Measurements from ENCODE around the gene KIF2C.

The KIF2C gene

DNA sequence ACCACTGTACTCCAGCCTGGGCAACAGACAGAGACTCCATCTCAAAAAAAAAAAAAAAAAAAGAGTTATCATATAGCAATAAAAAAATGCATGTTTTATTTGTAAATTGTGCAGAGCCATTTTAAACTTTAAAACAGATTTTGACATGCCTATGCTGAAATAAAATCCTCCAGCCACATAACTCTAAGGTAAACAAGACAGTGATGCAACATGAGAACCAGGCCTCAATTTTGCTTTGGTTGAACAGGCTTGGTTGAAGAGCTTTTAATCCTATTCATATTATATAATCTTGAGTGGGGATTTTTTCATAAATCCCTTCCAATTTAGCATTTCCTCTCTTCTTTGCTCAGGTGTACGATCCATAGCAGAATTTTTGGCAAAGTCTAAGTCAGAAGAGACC is 39.1 kb upstream of the KIF2C start:
- Histone ChIP-seq H3K4me3 (ENCODE audit: low read length) (no peak overlapping the region), H3K4me2 (ENCODE audit: low read length) (no peak overlapping the region)

DNA sequence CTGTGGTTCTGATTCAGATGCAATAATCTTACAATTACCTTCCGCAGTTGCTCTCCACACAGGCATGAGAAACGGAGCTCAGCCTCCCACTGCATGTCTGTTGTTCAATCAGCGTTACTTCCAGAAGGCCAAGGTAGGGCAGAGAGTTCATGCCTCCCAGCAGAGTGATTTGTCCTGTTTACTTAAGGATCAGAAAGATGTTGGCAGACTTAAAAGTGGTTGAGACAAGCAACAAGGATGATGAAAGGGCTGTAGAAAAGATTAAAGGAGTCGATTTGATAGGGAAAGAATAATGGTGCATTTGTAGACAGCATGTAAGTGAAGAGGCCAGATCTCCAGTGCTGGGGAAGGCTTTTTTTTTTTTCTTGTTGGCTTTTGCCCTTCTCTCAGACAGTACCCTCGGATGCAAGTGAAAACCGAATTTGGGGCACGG is 38.5 kb upstream of the KIF2C start:
- peaks cover 24% of the 10 kb centered on the region for H3K4me1 ChIP-seq (ENCODE audit: low read length)
- no peak overlapping the region for H2AFZ ChIP-seq (ENCODE audit: low read depth, low read length)
- no peak overlapping the region for H3K27ac ChIP-seq (ENCODE audit: low read length)
- no peaks in the 10 kb centered on the region for H3K27me3 ChIP-seq (ENCODE audit: low read depth, low read length)
- no peak overlapping the region for H3K4me3 ChIP-seq (ENCODE audit: low read length)
- H4K20me1 ChIP-seq (ENCODE audit: insufficient read depth, low read length) = no peaks in the 10 kb centered on the region
- no peak overlapping the region for H3K9ac ChIP-seq (ENCODE audit: low read length)
- TF ChIP-seq, protein P1, sequence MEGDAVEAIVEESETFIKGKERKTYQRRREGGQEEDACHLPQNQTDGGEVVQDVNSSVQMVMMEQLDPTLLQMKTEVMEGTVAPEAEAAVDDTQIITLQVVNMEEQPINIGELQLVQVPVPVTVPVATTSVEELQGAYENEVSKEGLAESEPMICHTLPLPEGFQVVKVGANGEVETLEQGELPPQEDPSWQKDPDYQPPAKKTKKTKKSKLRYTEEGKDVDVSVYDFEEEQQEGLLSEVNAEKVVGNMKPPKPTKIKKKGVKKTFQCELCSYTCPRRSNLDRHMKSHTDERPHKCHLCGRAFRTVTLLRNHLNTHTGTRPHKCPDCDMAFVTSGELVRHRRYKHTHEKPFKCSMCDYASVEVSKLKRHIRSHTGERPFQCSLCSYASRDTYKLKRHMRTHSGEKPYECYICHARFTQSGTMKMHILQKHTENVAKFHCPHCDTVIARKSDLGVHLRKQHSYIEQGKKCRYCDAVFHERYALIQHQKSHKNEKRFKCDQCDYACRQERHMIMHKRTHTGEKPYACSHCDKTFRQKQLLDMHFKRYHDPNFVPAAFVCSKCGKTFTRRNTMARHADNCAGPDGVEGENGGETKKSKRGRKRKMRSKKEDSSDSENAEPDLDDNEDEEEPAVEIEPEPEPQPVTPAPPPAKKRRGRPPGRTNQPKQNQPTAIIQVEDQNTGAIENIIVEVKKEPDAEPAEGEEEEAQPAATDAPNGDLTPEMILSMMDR (IDR thresholded peaks at IDR 0.05; ENCODE audit: low read depth, low read length) = no peak
- no peak for TF ChIP-seq EZH2phosphoT487 (IDR thresholded peaks at IDR 0.05; ENCODE audit: low read depth)
- H3K36me3 ChIP-seq (replicated peaks; ENCODE audit: low read depth, low read length) = no peaks in the 10 kb centered on the region
- H3K79me2 ChIP-seq (ENCODE audit: low read length) = no peaks in the 10 kb centered on the region
- no peak overlapping the region for H3K4me2 ChIP-seq (ENCODE audit: low read length)
- no peaks in the 10 kb centered on the region for H3K9me3 ChIP-seq (ENCODE audit: insufficient read depth, low read length)

More for the DNA sequence above, 39.1 kb upstream of the KIF2C start:
- Histone ChIP-seq H3K27me3 (ENCODE audit: low read depth, low read length) (no peaks in the 10 kb centered on the region), H3K4me1 (ENCODE audit: low read length) (peaks cover 25% of the 10 kb centered on the region), H3K9me3 (ENCODE audit: insufficient read depth, low read length) (no peaks in the 10 kb centered on the region), H2AFZ (ENCODE audit: low read depth, low read length) (no peak overlapping the region), H4K20me1 (ENCODE audit: insufficient read depth, low read length) (no peaks in the 10 kb centered on the region), H3K9ac (ENCODE audit: low read length) (no peak overlapping the region), H3K79me2 (ENCODE audit: low read length) (no peaks in the 10 kb centered on the region), H3K36me3 (replicated peaks; ENCODE audit: low read depth, low read length) (no peaks in the 10 kb centered on the region), H3K27ac (ENCODE audit: low read length) (no peak overlapping the region)
- TF ChIP-seq, protein P1 (IDR thresholded peaks at IDR 0.05; ENCODE audit: low read depth, low read length) = no peak
- no peak for TF ChIP-seq EZH2phosphoT487 (IDR thresholded peaks at IDR 0.05; ENCODE audit: low read depth)

DNA sequence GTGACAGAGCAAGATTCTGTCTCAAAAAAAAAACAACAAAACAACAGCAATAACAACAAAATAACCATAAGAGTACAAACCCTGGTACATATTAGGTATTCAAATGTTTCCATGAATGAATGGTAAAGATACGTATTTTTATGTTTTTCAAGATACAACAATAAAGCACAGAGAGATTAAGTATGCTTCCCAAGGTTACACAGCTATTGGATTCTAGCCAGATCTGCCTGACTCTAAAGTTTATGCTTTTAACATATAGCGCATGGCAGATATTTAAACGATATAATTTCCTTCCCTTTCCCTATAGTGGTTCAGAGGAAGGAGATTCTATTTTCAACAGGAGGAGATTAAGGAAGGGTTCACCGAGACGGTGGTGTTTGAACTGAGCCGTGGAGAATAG is 34.2 kb upstream of the KIF2C start:
- Histone ChIP-seq H3K36me3 (replicated peaks; ENCODE audit: low read depth, low read length) (no peaks in the 10 kb centered on the region), H3K4me2 (ENCODE audit: low read length) (no peak overlapping the region), H3K27me3 (ENCODE audit: low read depth, low read length) (no peaks in the 10 kb centered on the region), H3K9me3 (ENCODE audit: insufficient read depth, low read length) (no peaks in the 10 kb centered on the region), H3K9ac (ENCODE audit: low read length) (no peak overlapping the region), H3K27ac (ENCODE audit: low read length) (no peak overlapping the region), H2AFZ (ENCODE audit: low read depth, low read length) (no peak overlapping the region), H3K4me1 (ENCODE audit: low read length) (peaks cover 3% of the 10 kb centered on the region), H4K20me1 (ENCODE audit: insufficient read depth, low read length) (no peaks in the 10 kb centered on the region), H3K79me2 (ENCODE audit: low read length) (no peaks in the 10 kb centered on the region), H3K4me3 (ENCODE audit: low read length) (no peak overlapping the region)
- TF ChIP-seq EZH2phosphoT487 (IDR thresholded peaks at IDR 0.05; ENCODE audit: low read depth) = no peak
- TF ChIP-seq, protein P1 (IDR thresholded peaks at IDR 0.05; ENCODE audit: low read depth, low read length) = no peak

DNA sequence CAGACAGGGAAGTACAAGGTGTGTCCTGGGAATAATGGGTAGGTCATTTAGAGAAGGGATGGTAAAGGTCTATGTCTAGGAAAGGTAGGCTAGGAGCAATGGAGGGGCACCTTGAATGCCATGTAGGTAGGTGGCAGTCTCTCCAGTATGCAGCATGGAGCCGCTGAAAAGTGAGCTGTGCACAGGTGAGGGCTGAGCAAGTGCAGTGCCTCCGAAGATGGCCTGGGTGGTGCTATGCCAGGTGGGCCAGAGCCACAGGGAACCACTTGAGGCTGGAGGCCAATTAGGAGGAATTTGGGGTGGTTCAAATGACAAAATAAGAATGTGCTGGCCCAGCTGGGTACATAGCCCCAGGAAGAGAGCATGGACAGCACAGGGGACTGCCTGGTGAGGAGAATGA is 33.7 kb upstream of the KIF2C start:
- no peak overlapping the region for H3K4me2 ChIP-seq (ENCODE audit: low read length)
- peaks cover 3% of the 10 kb centered on the region; the same call in 1 of the 2 replicates for H3K27me3 ChIP-seq (ENCODE audit: low read depth, low read length)
- H2AFZ ChIP-seq (ENCODE audit: low read depth, low read length) = no peak overlapping the region
- H3K36me3 ChIP-seq (replicated peaks; ENCODE audit: low read depth, low read length) = no peaks in the 10 kb centered on the region
- TF ChIP-seq, protein P1 (IDR thresholded peaks at IDR 0.05; ENCODE audit: low read depth, low read length) = no peak
- no peak for TF ChIP-seq EZH2phosphoT487 (IDR thresholded peaks at IDR 0.05; ENCODE audit: low read depth)
- H3K79me2 ChIP-seq (ENCODE audit: low read length) = no peaks in the 10 kb centered on the region
- H3K27ac ChIP-seq (ENCODE audit: low read length) = no peak overlapping the region
- peaks cover 3% of the 10 kb centered on the region for H3K4me1 ChIP-seq (ENCODE audit: low read length)
- no peaks in the 10 kb centered on the region for H3K9me3 ChIP-seq (ENCODE audit: insufficient read depth, low read length)
- H3K4me3 ChIP-seq (ENCODE audit: low read length) = no peak overlapping the region
- H4K20me1 ChIP-seq (ENCODE audit: insufficient read depth, low read length) = no peaks in the 10 kb centered on the region
- no peak overlapping the region for H3K9ac ChIP-seq (ENCODE audit: low read length)

Data from OCI-LY3 (cell line).